ENCODE results near the gene POLD1.
A peak's percentile ranks its signal among the peaks of the same experiment; 100 is the strongest.

- TF ChIP-seq POLR2AphosphoS5 (IDR thresholded peaks at IDR 0.05; ENCODE audit: low read depth, low read length), result peak; percentile 62; the same call in 1 of the 2 replicates
- peak; percentile 74 for TF ChIP-seq POLR2A (IDR thresholded peaks at IDR 0.05; ENCODE audit: low read depth, low read length)
Measured at GRCh38 chr19:50358483-50359327, 25.4 kb upstream of the POLD1 start.

All from GM12892 (cell line).